ENCODE measurements around the gene IGF1R. TPM values are rescaled to one million over a fixed set of nuclear protein-coding genes. Genes with fewer than 3 reads are reported as not detected.

Gene IGF1R
- total RNA-seq, 1 experiment from 2014 or later, result 51.6 TPM

GRCh38 chr15:98767692-98768091 lies 119.4 kb downstream of the IGF1R start:
- Histone ChIP-seq H3K4me3 (ENCODE audit: low read depth, low read length) (no peak overlapping the region), H3K27me3 (replicated peaks; ENCODE audit: control insufficient read depth, insufficient read depth, low read length) (no peaks in the 10 kb centered on the region), H3K4me1 (peaks cover 10% of the 10 kb centered on the region), H3K36me3 (ENCODE audit: control insufficient read depth, insufficient read depth, low read length) (no peaks in the 10 kb centered on the region), H3K9me3 (no peaks in the 10 kb centered on the region)
- Mint-ChIP-seq H3K4me3 (ENCODE audit: unreplicated experiment) (no peak overlapping the region), H3K4me1 (ENCODE audit: low read depth, unreplicated experiment) (peaks cover 12% of the 10 kb centered on the region), H3K27me3 (ENCODE audit: insufficient read depth, unreplicated experiment) (no peaks in the 10 kb centered on the region), H3K36me3 (ENCODE audit: insufficient read depth, unreplicated experiment) (no peaks in the 10 kb centered on the region), H3K9me3 (ENCODE audit: unreplicated experiment) (no peaks in the 10 kb centered on the region), H3K27ac (ENCODE audit: unreplicated experiment) (no peak overlapping the region)
- no peak for DNase-seq
- ChIA-PET POLR2A (no interaction called here), CTCF (no interaction called here)
- intact Hi-C loops (cut with micrococcal nuclease; ENCODE audit: unreplicated experiment), result no loop called here
- TF ChIP-seq CTCF (IDR thresholded peaks at IDR 0.05; ENCODE audit: insufficient read depth in 1 of 2, low read depth in 1 of 2, low read length in 1 of 2, severe bottlenecking in 1 of 2, unreplicated experiment in 1 of 2), result no peak
- no TSS peak for BruUV-seq (replicated peaks)

GRCh38 chr15:98769867-98770266 lies 121.5 kb downstream of the IGF1R start:
- no peaks in the 10 kb centered on the region for H3K27me3 ChIP-seq (replicated peaks; ENCODE audit: control insufficient read depth, insufficient read depth, low read length)
- H3K36me3 ChIP-seq (ENCODE audit: control insufficient read depth, insufficient read depth, low read length), result no peaks in the 10 kb centered on the region
- ChIA-PET POLR2A (no interaction called here), CTCF (no interaction called here)
- TF ChIP-seq CTCF (IDR thresholded peaks at IDR 0.05; ENCODE audit: insufficient read depth in 1 of 2, low read depth in 1 of 2, low read length in 1 of 2, severe bottlenecking in 1 of 2, unreplicated experiment in 1 of 2), result no peak
- intact Hi-C loops (cut with micrococcal nuclease; ENCODE audit: unreplicated experiment), result no loop called here
- no TSS peak for BruUV-seq (replicated peaks)
- H3K27ac Mint-ChIP-seq (ENCODE audit: unreplicated experiment), result no peak overlapping the region
- peaks cover 10% of the 10 kb centered on the region for H3K4me1 ChIP-seq
- DNase-seq, result no peak
- H3K27me3 Mint-ChIP-seq (ENCODE audit: insufficient read depth, unreplicated experiment), result no peaks in the 10 kb centered on the region
- no peaks in the 10 kb centered on the region for H3K9me3 ChIP-seq
- no peak overlapping the region for H3K4me3 ChIP-seq (ENCODE audit: low read depth, low read length)
- H3K4me1 Mint-ChIP-seq (ENCODE audit: low read depth, unreplicated experiment), result peaks cover 12% of the 10 kb centered on the region
- no peaks in the 10 kb centered on the region for H3K36me3 Mint-ChIP-seq (ENCODE audit: insufficient read depth, unreplicated experiment)
- no peaks in the 10 kb centered on the region for H3K9me3 Mint-ChIP-seq (ENCODE audit: unreplicated experiment)
- no peak overlapping the region for H3K4me3 Mint-ChIP-seq (ENCODE audit: unreplicated experiment)

GRCh38 chr15:98770984-98771383 lies 122.6 kb downstream of the IGF1R start:
- BruUV-seq (replicated peaks), result no TSS peak
- no peaks in the 10 kb centered on the region for H3K36me3 ChIP-seq (ENCODE audit: control insufficient read depth, insufficient read depth, low read length)
- Mint-ChIP-seq H3K4me1 (ENCODE audit: low read depth, unreplicated experiment) (peaks cover 12% of the 10 kb centered on the region), H3K9me3 (ENCODE audit: unreplicated experiment) (no peaks in the 10 kb centered on the region), H3K27me3 (ENCODE audit: insufficient read depth, unreplicated experiment) (no peaks in the 10 kb centered on the region), H3K27ac (ENCODE audit: unreplicated experiment) (no peak overlapping the region), H3K36me3 (ENCODE audit: insufficient read depth, unreplicated experiment) (no peaks in the 10 kb centered on the region), H3K4me3 (ENCODE audit: unreplicated experiment) (no peak overlapping the region)
- no peak for DNase-seq
- no peaks in the 10 kb centered on the region for H3K9me3 ChIP-seq
- CTCF ChIA-PET, result no interaction called here
- POLR2A ChIA-PET, result no interaction called here
- H3K4me1 ChIP-seq, result peaks cover 10% of the 10 kb centered on the region
- intact Hi-C loops (cut with micrococcal nuclease; ENCODE audit: unreplicated experiment), result no loop called here
- TF ChIP-seq CTCF (IDR thresholded peaks at IDR 0.05; ENCODE audit: insufficient read depth in 1 of 2, low read depth in 1 of 2, low read length in 1 of 2, severe bottlenecking in 1 of 2, unreplicated experiment in 1 of 2), result no peak
- H3K27me3 ChIP-seq (replicated peaks; ENCODE audit: control insufficient read depth, insufficient read depth, low read length), result no peaks in the 10 kb centered on the region
- H3K4me3 ChIP-seq (ENCODE audit: low read depth, low read length), result no peak overlapping the region

Measured in Caco-2 (cell line).